ENCODE results near the gene SLCO1C1.
"Not testable (repeated sequence)": the region's sequence is repeated elsewhere in the genome, so short reads cannot be mapped to it uniquely, and the experiment has no call there.

The SLCO1C1 gene, protein sequence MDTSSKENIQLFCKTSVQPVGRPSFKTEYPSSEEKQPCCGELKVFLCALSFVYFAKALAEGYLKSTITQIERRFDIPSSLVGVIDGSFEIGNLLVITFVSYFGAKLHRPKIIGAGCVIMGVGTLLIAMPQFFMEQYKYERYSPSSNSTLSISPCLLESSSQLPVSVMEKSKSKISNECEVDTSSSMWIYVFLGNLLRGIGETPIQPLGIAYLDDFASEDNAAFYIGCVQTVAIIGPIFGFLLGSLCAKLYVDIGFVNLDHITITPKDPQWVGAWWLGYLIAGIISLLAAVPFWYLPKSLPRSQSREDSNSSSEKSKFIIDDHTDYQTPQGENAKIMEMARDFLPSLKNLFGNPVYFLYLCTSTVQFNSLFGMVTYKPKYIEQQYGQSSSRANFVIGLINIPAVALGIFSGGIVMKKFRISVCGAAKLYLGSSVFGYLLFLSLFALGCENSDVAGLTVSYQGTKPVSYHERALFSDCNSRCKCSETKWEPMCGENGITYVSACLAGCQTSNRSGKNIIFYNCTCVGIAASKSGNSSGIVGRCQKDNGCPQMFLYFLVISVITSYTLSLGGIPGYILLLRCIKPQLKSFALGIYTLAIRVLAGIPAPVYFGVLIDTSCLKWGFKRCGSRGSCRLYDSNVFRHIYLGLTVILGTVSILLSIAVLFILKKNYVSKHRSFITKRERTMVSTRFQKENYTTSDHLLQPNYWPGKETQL

DNA sequence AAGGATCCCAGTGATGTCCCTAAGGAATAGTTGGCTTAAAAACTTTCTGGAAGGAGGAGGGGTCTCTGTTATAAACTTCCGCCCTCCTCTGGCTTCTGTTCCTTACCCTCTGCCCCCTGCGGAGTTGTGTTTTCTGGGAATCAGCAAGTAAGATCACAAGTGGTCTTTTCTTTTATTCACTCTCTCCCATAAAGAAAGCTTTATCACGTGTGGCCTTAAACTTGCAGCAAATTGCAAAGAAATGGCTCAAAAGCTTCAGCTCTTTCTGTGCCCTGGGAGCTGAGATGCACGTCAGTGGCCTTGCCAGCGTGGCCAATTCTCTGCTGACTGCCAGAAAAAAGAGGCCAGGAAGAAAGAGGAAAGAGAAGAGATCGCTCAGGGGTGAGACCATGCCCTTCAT is at the start of gene SLCO1C1:
Gene SLCO1C1 (plus strand): TSS at position 101 of the 400 bp plus-strand sequence. CDS start 4,245 bp downstream, outside the sequence.
- DNase-seq: no peak

DNA sequence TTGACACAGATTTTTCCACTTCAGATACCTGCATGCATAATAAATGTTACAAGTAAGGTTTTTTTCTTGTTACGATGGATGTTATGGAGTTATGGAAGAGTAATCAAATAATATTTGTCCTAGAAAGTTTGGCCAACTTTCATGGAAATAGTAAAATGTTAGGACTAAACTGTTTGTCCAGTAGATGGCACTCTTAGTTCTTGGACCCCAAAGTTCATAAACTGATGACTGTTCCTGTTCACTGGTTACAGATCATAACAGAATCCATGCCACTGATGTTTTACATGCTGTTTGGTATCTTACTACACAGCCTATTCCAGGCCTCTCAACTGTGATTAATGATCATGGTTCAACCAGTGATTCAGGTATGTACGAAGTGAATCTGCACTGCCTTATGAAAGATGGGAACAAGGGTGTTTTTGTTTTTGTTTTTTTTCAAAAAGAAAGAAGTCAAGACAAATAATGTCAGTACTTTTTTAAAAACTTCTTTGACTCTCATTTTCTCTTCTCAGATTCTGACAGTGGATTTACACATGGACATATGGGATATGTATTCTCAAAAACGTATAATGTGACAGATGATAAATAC is 48.8 kb upstream of the SLCO1C1 start:
- no peak for DNase-seq

DNA sequence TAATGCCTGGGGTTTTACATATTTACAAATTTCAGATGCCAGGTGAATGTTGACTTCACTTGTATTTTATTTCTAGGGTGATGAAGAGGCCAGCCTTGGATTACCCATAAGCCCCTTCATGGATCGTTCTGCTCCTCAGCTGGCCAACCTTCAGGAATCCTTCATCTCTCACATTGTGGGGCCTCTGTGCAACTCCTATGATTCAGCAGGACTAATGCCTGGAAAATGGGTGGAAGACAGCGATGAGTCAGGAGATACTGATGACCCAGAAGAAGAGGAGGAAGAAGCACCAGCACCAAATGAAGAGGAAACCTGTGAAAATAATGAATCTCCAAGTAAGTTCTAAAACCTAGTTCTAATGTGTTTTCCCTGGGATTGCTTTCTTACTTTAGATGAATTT is 41.3 kb upstream of the SLCO1C1 start:
- no peak for DNase-seq

DNA sequence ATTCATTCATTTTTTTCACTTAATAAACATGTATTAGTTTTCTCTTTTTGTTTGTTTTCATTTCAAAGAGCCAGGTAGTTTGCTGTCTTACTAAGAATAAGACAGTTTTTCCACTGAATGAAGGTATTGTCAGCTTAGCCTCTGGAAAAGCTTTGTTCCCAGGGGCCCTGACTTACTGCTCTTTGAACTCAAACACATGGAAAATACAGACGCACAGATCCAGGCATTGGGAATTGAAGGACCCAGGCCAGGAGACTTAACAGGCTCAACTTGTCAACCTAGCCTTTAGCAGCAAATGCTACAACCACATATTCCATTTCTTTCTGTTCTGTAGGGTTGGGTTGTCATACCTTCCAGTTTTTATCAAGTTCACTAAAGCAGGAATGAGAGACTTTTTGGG is 38.5 kb upstream of the SLCO1C1 start:
- no peak for DNase-seq

DNA sequence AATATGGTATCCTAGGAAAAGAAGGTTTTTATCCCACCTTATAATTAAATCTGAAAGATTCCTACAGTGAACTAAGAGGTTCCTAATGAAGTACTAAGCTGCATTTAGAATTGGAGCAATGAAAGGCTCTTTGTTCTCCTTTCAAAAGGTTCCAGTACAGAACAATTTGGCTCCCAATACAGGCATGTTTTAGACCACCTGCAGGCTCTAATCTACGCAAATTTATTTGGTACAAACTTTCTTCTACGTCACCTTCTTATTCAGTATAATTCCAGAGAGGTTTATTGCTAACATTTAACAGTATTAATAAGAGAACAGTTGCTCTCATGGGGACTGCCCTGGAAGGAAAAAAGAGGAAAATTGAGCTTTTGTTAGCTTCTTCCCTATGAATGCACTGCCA is 37.6 kb upstream of the SLCO1C1 start:
- no peak for DNase-seq

DNA sequence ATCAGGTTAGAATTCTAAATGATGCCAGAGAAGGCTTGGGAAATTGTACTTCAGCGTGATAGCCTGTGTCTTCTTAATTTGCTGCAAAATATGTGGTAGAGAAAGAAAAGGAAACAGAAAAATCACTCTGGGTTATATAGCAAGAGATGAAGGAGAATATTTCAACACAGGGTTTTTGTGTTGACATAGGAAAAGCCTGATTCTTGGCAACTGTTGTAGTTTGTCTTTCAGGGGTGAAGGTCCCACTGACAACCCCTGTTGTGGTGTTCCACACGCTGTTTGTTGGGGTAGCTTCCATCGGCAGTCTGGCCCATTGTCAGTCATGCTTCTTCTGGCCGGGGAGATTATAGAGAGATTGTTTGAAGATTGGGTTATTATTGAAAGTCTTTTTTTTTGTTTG is 13.8 kb upstream of the SLCO1C1 start:
- DNase-seq: no peak

DNA sequence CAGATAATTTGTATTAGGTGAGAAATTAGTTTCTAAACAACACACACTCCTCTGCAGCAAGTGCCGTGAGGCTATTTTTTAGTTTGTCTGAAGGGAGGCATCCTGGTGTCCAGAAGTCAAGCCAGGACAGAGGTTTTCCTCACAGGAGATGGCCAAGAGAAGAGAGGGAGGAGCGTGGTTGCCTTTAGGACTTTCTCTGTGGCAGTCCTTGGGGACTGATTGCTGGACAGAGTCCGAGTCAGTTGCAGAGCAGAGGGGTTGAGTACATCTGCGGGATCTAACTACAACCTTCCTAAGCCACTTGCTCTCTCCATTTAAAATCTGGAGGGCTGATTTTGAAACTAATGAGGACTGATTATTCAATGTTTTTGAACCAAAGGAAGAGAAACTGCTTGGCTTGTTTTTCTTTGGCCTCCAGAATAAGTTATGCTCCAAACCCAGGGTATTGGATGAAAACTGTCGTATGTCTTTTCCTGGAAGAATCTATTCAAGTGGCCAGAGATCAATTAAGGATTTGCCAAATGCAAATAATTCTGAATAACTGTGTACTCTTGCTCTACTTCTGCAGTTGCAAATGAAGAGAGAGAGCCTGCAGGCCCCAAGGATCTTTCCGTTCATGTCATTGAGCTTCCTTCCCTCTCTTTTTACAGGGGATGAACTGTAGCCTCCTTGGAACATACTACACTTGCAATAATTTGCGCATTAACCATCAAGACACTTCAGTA is 1.2 kb downstream of the SLCO1C1 start:
- no peak for DNase-seq

DNA sequence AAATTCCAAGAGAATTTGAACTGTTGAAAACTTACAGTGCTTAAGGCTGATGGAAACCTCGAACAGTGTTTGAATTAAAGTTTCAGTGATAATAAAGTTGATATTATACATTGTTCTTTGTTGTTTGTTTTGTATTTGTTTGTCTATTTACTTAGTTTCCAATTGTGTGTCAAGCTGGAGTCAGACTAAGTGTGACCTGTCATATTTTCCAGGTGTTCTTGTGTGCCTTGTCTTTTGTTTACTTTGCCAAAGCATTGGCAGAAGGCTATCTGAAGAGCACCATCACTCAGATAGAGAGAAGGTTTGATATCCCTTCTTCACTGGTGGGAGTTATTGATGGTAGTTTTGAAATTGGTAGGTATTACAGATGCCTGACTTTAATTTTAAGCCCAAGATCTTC is 6.0 kb downstream of the SLCO1C1 start:
- DNase-seq: no peak

DNA sequence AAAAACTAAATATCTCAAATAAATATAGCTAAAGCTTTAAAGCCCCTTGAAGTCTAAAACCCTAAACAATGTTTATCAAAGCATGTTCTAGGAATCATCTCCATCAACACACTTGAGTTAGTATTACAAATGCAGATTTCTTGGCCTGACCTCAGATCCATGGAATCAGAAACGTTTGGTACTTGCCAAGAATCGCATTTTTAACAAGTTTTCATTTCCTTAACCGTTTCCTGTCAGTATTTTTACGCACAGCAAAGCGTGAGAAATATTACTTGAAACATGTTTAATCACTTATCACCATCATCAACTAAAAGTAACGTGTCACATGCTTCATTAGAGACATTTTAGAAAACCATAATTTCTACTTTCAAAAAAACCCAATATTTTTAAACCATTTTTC is 9.7 kb downstream of the SLCO1C1 start:
- no peak for DNase-seq

DNA sequence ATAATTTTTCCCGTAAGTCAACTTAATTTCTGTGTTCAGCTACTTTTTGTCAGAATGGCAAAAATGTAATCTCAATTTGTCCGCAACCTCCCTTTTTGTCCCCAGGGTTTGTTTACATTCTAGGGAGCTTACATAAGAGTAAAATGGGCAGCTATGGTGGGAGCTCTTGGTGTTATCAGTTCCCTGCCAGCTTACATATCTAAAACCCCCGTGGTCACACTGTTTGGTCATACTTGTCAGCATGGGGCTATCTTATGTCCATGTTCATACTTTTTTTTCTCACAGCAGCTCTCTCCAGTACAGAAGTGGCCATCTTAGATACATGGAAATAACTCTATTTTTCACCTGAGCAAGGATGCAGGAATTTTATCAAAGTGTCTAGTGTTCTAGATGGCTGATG is 16.7 kb downstream of the SLCO1C1 start:
- no peak for DNase-seq

DNA sequence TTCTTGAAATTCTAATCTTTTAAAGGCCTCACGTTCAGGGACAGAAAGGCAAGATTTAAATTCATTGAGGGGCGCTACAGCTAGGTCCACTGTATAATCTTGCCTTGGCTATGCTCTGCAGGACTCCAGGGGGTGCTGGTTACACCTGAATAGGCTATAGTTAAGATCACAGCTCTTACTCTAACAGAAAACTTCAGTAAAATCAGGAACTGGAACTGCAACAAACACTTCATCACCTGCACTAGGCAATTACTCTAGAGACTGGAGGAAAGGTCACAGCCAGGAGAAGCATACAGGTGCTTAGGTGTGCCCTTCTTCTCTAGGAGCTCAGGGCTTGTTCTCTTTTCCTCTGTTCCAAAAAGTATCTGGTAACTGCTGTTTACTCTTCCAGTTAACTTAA is 20.9 kb downstream of the SLCO1C1 start:
- DNase-seq: no peak

DNA sequence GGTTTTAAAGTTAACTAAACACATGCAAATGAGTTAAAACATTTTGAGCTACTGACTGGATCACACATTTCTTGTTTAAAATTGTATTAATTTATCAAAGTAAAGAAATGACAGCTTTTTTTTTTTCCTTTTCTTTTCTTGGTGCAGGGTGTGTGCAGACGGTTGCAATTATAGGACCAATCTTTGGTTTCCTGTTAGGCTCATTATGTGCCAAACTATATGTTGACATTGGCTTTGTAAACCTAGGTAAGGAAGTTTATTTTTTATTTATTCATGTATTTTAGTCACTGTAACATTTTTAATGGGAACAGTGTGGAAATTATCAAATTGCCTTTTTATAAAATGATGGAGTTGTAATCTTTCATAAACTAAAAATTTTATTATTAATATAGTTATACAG is 21.9 kb downstream of the SLCO1C1 start:
- no peak for DNase-seq

DNA sequence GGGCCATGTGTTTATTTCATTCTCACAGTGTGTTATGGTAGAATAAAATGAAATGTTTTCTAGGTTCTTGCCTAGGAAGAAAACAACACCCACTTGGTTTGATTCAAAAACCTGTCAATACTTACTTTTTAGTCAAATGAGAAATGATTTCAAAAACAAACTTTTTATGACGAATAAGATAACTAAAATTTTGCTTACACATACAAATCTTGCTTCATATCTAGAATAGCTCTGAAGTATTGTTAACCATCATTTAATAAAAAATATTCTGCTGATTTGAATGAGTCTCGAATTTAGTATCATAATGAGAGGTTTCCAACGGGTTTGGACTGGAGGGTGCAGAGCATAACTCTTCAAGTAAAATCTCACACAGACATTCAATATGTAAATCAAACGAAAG is 23.2 kb downstream of the SLCO1C1 start:
- DNase-seq: no peak

DNA sequence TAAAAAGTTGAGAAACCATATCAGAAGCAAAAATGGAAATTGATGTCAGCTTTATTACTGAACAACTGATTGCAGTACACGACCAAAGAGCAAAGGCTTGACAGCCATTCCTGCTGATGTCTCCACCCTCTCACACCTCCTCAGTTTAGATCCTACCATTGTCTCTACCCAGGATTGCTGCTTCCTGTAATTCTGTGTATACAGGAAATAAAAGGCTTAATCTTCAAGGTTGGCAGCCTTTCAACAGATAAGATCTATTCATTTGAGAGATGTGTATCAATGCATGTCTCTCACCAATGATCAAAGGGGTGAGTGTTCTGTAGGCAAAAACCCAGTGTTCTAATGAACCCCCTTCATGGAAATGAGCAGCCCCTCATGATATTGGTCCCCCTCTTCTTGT is 27.0 kb downstream of the SLCO1C1 start:
- DNase-seq: no peak

DNA sequence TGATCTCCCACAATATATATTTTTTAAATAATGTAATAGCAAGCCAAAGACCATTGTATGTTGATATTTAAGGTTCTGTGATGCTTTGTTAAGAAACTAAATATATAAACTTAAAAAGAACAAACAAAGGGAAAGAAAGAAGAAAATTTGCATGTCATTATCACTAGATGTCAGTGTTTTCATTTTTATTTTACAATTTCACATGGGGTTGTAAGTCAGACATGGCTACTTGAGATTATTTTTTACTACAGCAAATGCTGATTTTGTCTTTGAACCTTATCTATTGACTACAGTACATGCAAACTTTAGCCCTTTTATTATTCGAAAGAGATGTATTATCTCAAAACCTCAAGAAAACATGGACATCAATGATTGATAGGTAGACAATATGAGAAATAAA is 36.1 kb downstream of the SLCO1C1 start:
- DNase-seq: no peak

DNA sequence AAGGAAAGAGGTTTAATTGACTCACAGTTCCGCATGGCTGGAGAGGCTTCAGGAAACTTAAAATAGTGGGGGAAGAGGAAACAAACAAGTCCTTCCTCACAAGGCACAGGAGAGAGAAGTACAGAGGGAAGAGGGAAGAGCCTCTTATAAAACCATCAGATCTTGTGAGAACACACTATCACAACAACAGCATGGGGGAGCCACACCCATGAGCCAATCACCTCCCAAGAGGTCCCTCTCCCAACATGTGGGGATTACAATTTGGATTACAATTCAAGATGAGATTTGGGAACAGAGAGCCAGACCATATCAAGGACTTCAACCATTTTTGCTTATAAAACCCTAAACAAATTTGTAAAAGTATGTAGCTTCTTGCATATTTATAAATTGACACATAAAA is 45.8 kb downstream of the SLCO1C1 start:
- DNase-seq: no peak

DNA sequence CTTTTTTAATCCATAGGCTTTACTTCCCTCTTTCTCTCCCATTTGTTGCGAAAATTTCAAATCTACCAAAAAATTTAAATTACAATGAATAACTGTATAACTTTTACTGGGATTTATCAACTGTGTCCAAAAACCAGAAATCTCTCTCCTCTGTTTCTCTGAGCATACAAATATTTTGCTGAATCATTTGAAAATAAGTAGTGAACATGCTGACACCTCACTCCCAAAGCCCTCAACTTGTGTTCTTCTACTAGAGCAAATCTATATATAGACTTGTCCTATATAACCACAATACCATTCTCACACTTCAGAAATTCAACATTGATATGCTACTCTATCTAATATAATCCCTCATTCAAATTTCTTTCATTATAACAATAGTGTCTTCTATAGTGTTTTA is 53.1 kb downstream of the SLCO1C1 start:
- DNase-seq: no peak

DNA sequence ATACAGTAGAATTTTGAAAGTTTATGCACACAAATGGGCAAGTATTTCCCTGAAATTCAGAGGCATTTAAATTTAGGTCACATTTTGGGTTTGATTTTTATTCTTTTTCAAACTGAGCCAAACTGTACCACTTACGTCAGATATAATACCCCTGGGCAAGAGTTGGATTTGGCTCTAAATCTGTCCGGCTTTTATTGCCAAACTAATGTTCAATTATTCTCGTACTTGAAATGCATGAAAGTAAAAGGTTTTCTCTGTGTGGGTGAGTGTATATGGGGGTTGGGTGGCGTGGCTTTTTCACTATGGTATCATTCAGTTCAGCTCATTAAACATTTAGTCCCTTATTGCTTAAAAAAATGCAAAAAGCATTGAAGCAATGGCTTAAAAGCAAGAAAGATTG is 55.9 kb downstream of the SLCO1C1 start:
- no peak for DNase-seq

DNA sequence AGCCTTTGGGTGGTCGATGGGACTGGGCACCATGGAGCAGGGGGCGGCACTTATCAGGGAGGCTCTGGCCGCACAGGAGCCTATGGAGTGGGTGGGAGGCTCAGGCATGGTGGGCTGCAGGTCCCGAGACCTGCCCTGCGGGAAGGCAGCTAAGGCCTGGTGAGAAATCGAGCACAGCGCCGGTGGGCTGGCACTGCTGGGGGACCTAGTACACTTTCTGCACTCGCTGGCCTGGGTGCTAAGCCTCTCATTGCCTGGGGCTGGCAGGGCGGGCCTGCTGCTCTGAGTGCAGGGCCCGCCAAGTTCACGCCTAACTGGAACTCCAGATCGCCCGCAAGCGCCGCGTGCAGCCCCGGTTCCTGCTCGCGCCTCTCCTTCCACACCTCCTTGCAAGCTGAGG is 82.3 kb downstream of the SLCO1C1 start:
- no peak for DNase-seq

DNA sequence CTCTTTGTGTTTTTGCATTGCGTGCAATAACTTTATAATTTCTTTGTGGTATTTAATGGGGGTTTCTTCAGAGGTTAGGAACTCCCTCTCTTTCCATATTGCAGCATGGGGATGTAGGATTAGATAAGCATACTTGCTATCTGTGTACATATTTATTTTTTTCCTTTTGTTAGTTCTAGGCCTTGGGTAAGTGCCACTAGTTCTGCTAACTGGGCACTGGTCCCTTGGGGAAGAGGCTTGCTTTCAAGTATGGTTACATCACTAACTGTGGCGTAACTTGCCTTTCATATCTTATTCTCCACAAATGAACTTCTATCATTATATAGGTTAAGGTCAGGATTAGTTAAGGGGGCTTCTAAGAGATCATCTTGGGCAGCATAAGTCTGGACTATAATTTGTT is 83.8 kb downstream of the SLCO1C1 start:
- DNase-seq: no peak

DNA sequence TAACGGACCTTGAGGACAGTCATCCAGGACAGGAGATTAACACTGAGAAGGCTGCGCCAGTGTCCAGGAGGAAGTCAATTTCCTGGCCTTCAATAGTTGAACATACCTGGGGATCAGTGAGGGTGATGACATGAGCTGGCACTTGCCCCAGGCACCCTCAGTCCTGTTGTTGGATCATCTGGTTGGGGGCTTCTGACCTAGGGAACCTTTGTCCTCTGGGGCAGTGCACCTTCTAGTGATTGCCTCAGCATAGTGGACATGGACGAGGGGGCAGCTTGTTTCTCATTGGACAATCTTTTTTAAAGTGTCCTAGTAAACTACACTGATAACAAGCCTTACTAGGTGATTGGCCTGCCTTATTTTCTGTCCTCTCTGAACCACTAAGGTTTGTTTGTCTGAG is 84.8 kb downstream of the SLCO1C1 start:
- not testable (repeated sequence) for DNase-seq

DNA sequence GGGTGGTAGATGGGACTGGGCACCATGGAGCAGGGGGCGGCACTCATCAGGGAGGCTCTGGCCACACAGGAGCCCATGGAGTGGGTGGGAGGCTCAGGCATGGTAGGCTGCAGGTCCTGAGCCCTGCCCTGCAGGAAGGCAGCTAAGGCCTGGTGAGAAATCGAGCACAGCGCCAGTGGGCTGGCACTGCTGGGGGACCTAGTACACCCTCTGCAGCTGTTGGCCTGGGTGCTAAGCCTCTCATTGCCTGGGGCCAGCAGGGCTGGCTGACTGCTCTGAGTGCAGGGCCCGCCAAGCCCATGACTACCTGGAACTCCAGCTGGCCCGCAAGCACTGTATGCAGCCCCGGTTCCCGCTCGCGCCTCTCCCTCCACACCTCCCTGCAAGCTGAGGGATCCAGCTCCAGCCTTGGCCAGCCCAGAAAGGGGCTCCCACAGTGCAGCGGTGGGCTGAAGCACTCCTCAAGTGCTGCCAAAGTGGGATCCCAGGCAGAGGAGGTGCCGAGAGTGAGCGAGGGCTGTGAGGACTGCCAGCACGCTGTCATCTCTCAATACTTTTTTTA is 88.7 kb downstream of the SLCO1C1 start:
- not testable (repeated sequence) for DNase-seq

DNA sequence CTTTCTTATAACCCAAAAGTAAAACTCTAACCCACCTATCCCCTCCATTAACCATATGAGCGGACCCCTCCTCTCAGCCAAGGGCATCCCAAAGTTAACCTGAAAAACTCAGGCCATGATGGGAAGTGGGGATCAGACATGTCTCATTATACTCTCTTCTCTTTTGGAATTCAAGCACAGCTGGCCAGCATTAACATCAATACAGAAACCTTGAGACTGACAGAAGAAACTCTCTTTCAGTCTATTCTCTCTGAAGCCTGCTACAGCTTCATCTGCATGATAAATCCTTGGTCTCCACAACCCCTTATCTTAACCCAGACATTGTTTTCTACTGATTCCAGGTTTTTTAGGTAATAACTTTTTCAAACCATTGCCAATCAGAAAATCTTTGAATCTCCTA is 97.8 kb downstream of the SLCO1C1 start:
- no peak for DNase-seq

All from CD4-positive, alpha-beta T cell treated with Interleukin-4 for 4 hours (primary cell).